Measurements from ENCODE around the gene ATP6V0A4.

DNA sequence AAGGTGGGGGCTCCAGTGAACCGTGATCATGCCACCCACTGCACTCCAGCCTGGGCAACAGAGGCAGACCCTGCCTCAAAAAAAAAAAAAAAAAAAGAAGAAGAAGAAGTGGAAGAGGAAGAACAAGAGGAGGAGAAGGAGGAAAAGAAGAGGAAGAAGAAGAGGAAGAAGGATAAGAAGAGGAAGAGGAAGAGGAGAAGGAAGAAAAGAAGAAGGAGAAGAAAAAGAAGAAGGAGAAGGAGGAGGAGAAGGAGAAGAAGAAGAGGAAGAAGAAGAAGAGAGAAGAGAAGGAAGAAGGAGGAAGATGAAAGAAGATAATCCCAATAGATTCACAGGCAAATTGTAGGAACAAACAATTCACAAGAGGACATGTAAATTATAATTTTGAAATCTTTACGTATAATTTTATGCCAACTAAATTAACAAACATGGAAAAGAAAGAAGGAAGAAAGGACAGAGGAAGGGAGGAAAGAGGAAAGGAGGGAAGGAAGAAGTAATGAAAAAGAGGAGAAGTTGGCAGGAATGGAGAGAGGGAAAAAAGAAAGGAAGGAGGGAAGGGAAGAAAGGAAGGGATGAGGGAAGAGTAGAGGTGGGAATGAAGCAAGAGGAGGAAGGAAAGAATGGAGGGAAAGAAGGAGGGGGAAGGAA is 100.3 kb downstream of the ATP6V0A4 start:
- TF ChIP-seq, protein P1, sequence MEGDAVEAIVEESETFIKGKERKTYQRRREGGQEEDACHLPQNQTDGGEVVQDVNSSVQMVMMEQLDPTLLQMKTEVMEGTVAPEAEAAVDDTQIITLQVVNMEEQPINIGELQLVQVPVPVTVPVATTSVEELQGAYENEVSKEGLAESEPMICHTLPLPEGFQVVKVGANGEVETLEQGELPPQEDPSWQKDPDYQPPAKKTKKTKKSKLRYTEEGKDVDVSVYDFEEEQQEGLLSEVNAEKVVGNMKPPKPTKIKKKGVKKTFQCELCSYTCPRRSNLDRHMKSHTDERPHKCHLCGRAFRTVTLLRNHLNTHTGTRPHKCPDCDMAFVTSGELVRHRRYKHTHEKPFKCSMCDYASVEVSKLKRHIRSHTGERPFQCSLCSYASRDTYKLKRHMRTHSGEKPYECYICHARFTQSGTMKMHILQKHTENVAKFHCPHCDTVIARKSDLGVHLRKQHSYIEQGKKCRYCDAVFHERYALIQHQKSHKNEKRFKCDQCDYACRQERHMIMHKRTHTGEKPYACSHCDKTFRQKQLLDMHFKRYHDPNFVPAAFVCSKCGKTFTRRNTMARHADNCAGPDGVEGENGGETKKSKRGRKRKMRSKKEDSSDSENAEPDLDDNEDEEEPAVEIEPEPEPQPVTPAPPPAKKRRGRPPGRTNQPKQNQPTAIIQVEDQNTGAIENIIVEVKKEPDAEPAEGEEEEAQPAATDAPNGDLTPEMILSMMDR (IDR thresholded peaks at IDR 0.05): no peak
- no peak for TF ChIP-seq POLR2A (IDR thresholded peaks at IDR 0.05)
